NOMO-1 (cell line): Measurements from ENCODE around the gene VTI1A.
"Not testable (repeated sequence)": the region's sequence is repeated elsewhere in the genome, so short reads cannot be mapped to it uniquely, and the experiment has no call there.

ENCODE experiments used
- DNase-seq, 2 experiments: peaks; one replicate each; lab custom pipeline; 2025; ENCODE audit not compliant: unreplicated experiment in 2 of 2; lab: John Stamatoyannopoulos, UW

VTI1A gene

GRCh38 chr10:112712536-112712935, 265.5 kb downstream of the VTI1A start:
- DNase-seq: no peak

DNA sequence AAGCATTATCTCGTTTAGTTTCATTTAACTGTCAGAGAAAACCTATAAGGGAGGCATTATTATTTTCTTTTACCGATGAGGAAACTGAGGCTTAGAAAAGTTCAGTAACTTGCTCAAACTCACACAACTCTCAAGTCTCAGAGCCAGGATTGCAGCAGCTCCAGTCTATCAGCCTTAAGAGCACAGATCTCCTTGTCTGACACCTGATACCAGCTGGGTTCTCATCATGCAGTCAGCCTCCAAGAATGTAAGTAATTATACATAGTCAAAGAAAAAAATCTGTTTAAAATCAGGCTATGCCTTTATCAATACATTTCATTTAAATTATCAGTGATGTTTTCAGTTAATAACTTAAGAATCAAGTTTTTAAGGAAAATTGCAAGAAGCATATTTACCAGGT, 266.4 kb downstream of the VTI1A start:
- no peak for DNase-seq

DNA sequence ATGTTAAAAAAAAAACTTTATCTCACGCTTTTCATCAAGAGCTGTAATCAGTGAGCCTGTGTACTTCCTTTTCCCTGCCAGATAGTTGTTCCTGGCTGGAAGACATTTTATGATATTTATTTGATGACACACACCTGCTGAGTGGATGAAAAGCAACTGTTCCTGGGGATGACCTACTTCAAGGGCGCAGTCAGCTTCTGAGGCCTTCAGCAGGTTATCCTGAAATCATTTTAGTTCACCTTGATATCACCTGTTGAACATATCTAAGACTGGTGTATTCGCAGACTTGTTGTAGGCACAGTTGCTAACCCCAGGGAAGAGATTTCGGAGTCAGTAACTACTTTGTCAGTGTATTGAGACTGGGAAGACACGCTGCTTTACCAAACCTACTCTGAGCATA, 268.6 kb downstream of the VTI1A start:
- DNase-seq: no peak

GRCh38 chr10:112716076-112716475, 269.1 kb downstream of the VTI1A start:
- DNase-seq: no peak

DNA sequence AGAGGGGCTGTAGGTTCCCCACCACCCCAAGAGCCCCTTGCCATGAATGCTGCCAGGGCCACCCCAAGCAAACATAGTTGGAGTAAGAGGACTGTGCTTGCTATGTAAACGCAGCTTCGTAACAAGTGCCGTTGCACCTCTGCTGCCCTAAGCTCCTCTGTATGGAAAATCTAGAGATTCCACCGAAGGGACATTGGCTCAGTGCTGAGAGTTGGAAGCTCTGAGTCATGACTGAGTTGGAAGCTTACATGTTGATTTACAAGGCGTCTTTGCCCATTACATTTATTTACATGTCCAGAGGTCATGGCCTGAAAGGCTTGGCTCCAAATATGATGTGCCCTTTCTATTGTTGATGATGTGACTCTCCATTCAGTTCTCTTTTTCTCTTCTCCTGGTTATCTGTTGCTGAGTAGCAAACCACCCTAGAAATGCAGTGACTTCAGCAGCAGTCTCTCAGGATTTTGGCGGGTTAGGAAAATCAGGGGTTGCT, 270.0 kb downstream of the VTI1A start:
- no peak for DNase-seq

DNA sequence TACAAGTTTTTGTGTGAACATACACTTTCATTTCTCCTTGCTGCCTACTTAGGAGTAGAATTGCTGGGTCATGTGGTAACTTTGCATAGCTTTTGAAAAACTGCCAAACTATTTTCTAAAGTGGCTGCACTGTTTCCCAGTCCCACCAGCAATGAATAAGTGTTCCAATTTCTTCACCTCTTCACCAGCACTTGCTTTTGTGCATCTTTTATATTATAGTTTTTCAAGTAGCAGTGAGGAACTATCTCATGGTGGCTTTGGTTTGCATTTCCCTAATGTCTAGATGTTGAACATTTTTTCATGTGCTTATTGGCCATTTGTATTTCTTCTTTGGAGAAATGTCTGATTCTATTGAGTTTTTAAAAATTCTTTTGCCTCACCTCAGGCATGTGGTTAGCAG, 273.2 kb downstream of the VTI1A start:
- no peak for DNase-seq

DNA sequence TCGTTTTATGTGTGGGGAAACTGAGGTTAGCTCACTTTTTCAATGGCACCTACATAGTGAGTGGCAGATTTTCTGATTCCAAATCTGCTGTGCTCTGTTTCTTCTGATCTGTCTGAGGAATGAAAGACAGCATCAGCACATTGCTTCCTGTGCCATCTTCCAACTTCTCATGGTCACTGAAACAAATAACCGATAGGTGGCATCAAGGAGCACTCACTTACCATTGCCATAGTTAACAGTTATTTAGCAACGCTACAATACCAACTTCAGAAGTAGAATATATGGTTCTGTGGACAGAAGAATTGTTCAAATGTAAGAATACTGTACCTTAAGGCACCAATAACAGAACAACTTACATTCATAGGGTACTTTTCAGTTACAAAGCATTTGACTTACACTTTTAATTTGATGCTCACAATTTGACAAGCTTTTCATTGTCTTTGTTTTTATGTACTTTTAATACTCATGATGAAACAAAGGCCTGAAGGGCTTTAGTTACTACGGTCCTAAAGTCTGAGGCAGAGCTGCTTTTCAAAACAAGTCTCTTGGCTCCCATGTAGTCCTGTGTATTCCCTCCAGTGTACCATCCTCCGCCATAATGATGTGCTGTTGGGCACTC, 274.2 kb downstream of the VTI1A start:
- DNase-seq: peak in 1 of 2 experiments; percentile 49

DNA sequence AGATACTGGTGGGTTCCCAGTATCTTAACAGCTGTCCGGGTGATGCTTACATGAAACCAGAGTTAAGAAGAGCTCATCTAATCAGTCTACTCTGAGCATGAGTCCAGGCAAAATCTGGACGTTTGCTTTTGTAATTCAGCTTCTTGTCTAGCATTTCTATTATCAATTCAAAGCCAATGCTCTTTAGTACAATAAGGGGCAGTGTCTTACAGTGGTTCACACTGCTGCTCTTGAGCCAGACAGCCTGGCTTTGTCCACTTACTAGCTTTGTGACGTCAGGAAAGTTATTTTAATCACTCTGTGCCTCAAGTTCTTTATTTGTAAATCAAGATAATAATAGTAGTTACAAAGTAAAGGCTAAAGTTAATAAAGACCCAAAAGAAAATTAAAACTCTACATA, 275.7 kb downstream of the VTI1A start:
- DNase-seq: no peak

GRCh38 chr10:112723876-112724275, 276.9 kb downstream of the VTI1A start:
- no peak for DNase-seq

GRCh38 chr10:112724404-112724991, 277.5 kb downstream of the VTI1A start:
- DNase-seq: no peak

DNA sequence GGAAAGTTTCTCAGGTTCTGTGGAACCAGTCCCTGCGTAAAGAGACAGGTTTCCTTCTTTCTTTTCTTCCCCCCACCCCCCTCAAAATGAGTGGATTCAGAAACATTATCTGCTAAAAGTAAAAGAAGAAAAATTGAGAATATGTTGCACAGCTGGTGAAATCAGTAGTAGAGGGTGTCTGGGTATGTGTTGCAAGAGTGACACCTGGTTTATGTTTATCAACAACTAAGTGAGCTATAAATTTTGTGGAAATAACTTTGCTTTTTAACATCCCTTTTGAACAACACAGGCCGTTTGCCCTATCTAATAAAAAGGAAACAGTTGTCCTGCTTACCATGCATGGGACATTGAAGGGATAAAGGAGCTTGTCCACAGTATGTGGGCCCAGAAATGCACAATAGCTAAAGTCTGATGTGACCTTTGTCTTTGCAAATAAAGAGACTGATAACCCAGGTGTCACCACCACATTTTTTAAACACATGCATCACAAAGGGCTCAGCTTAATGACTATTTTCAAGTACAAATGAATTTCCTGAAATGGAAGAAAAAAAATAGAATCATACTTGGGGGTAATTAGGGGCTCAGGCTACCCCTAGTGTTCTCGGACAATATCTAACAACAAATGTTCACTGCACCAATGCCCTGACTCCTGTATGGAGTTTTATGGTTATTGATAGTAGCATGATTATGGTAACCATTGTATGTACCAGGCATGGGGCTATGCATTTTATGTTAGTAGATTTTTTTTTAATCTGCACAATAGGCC, 281.3 kb downstream of the VTI1A start:
- no peak for DNase-seq

- no peak for DNase-seq
Observed at GRCh38 chr10:112728997-112729396, 282.0 kb downstream of the VTI1A start.

- not testable (repeated sequence) for DNase-seq
Observed at GRCh38 chr10:112731450-112731849, 284.4 kb downstream of the VTI1A start.

DNA sequence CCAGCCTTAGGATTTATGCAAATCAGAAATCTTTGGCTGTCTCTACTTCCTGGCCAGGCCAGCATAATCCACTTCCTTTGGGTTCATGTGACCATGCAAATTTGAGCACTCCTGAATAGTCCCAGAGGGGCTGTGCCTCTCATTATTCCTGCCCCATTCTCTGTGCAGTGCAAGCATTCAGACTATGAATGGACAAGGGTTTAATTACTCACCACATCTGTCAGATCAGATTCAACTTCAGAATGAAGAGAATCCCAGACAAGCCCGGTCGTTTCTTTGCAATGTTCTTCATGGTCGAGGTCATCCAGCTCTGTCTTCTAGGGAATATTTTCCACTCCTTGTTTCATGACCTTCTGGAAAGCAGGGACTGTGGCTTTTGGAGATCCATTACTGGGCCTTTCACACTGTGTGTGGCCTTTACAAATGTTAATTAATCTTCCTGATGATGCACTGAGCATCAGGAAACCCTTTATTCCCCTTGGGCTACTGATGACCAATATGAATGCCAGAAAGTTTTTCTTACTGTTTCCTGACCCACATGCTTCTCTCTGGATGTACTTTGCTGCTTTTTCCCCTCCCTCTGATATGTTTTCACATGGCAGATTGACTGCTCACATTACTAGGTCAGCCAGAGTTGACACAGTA, 285.4 kb downstream of the VTI1A start:
- no peak for DNase-seq

DNA sequence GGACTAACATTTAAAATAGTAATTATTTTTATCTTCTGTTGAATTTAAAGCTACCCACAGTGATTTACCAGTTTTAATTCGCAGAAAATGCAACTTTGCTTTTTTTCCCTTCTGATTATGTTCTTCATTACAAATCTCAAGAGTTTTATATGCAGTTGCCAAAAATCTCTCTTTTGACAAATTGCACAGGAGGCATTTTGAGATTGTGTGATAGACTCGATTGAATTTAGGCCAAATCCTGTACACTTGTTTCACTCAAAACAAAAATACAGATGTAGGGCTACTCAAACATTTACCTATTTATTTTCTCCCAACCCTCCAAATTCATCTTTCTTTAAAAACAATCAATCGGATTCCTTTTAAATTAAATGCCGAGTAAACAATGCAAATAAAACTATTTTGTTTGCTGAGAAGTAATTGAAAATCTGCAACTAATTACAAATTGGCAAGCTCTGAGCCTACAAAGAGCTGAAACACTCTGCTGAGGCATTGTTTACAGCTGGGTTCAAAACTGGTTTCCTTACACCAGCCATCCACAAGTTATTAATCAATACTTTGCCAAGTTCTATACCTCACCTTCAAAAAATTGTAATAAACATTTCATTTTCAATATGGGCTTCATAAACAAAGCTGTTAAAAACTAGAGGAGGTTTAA, 288.2 kb downstream of the VTI1A start:
- DNase-seq: no peak

GRCh38 chr10:112738606-112739591, 291.9 kb downstream of the VTI1A start:
- DNase-seq: no peak

DNA sequence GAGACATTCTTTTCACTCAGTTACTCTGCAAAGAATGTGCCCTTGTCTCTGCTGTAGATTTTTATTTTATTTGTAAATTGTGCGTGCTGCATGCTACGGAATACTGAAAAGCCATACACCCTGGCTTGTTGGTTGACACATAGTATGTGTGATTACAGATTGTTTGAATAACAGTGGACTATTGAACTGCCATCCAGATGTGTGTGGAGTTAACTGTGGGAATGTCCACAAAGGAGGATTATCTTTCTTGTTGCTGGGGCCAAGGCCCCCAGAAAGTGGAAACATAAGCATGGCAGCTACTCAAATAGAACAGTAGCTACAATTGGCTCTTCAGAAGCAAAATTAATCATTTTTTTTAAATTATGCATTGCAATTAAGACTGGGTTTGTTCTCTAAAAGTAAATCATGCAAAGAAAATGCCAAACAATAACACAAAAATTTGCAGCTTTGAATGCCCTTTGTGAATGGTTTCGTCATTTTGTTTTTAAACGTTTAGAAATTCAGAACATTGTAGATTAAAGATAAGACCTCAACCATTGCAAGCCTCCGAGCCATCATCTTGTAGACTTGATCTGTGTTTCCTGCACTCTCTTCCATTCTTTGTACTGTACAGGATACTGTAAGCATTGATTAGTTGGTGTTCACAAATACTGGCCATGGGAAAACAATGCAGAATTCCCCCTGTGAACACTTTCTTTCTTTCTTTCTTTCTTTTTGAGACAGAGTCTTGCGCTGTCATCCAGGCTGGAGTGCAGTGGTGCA, 292.8 kb downstream of the VTI1A start:
- DNase-seq: no peak

DNA sequence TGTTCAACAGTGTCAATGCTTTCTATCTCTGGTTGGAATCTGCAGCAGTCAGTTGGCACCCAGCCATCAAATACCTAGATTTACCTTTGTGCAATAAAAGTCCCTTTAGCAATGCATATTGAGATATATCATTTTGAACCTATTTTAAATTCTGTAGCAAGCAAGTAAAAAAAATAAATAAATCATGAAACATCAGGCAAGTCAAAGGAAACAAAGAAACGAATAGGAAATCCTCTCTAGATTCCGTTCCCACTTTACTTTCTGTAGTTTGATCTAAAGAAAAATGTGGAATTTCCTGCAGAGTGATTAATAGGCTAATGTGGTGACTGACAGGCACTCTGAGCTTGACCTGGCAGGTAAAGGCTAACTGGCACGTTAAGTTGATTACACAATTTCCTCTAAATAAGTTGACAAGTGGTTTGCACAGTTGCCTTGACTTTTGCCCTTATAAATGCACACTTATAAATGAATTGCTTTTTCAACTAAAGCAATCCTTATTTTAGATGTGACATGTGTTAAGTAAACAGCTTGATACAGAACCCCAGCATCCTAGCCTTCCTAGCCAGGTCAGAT, 294.9 kb downstream of the VTI1A start:
- no peak for DNase-seq
